Measurements from ENCODE around the gene IGBP1.

DNA sequence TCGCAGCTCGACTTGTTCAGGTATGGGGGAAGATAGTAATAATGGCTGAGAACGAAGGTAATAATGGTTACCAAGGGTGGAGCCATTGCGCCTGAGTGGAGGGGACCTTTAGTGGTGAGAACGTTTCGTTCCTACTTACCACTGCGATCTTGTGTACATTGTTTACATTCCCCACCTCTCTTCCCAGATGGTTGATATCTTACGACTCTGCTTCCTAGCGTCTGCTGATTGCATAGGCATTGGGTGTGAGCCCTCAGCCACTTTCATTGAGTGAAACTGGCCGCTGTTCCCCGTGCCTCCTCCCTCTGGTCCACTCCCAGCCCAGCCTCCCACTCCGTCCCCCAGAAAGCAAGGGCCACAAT, 850 bp downstream of the IGBP1 start:
- TF ChIP-seq, protein P1, sequence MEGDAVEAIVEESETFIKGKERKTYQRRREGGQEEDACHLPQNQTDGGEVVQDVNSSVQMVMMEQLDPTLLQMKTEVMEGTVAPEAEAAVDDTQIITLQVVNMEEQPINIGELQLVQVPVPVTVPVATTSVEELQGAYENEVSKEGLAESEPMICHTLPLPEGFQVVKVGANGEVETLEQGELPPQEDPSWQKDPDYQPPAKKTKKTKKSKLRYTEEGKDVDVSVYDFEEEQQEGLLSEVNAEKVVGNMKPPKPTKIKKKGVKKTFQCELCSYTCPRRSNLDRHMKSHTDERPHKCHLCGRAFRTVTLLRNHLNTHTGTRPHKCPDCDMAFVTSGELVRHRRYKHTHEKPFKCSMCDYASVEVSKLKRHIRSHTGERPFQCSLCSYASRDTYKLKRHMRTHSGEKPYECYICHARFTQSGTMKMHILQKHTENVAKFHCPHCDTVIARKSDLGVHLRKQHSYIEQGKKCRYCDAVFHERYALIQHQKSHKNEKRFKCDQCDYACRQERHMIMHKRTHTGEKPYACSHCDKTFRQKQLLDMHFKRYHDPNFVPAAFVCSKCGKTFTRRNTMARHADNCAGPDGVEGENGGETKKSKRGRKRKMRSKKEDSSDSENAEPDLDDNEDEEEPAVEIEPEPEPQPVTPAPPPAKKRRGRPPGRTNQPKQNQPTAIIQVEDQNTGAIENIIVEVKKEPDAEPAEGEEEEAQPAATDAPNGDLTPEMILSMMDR (IDR thresholded peaks at IDR 0.05; ENCODE audit: insufficient read depth, low read length, poor library complexity, severe bottlenecking): no peak
- TF ChIP-seq EZH2phosphoT487 (conservative IDR thresholded peaks at IDR 0.05; ENCODE audit: low read length): no peak
